GM21390 (cell line): ENCODE data around the gene ZNG1A.
"Not testable (repeated sequence)": the region's sequence is repeated elsewhere in the genome, so short reads cannot be mapped to it uniquely, and the experiment has no call there.

Experiments
- ATAC-seq: cut with Tn5 transposase; IDR thresholded peaks from one replicate; pipeline ENCODE4 v1.9.1; 2021; ENCODE audit not compliant: unreplicated experiment

The ZNG1A gene

GRCh38 chr9:178970-179383 lies at the start of gene ZNG1A:
Gene ZNG1A, minus strand, starts transcription at chr9:179056. Its CDS starts 87 bp downstream, at chr9:178969.
- ATAC-seq = not testable (repeated sequence)

- ATAC-seq = no peak
Measured at GRCh38 chr9:227860-228259, 49.0 kb upstream of the ZNG1A start.

DNA sequence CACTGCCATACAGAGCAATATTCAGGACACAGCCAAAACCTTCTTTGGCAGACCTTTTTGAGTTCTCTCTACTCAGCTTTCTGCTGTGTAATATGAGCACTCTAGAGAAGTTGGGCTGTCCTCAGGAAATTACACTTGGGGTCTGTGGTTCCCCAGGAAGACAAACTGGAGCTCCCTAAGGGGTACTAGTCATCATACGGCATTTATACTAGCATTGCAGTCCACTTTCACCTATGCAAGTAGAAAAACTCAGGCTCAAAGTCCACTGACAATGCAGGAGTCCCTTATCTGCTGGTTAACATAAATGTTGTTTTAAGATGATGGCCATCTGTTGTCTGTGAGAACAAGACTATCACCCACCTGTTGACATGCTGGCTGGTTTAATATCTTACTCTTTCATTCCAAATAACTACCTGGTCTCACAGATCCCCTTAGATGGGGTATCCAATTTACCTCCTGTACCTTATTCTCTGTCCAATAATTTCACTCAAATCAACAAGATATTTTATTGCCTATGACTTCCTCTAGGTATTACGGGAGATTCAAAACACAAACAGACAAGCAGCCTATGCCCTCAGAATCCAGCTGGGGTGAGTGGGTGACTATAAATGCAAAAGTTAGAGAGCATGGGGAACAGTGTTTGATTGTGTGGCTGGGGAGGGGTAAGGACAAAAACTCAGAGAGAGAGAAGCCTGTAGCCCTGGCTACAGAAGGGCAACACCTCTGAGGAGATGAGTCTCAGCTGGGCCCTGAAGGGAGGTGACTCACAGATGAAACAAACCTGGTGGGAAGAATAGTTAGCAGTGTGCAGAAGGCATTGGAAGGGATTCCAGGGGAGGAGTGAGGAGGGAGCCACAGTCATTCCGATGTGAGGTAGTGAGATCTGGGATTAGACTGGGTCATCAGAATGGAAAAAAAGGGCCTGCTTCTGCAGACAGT lies 46.0 kb upstream of the ZNG1A start:
- no peak for ATAC-seq

DNA sequence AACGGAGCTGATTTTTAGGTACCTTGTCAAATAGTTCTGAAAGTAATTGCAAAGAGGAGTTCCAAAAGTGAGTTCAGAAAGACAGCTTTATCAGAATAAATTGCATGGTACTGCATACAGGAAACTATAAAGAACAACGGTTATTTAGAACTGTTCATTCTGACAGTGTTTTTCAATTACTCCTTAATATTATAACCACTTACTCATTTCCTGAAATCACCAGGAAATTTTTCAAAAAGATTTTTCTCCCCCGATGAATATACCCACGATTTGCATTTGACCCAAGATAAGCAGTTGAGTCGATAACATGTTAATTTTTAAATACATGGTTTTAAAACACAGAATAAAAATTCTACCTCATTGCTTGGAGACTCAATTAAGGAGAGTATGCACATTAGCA lies 45.2 kb upstream of the ZNG1A start:
- no peak for ATAC-seq

- ATAC-seq = no peak
Measured at GRCh38 chr9:223152-223551, 44.3 kb upstream of the ZNG1A start.

DNA sequence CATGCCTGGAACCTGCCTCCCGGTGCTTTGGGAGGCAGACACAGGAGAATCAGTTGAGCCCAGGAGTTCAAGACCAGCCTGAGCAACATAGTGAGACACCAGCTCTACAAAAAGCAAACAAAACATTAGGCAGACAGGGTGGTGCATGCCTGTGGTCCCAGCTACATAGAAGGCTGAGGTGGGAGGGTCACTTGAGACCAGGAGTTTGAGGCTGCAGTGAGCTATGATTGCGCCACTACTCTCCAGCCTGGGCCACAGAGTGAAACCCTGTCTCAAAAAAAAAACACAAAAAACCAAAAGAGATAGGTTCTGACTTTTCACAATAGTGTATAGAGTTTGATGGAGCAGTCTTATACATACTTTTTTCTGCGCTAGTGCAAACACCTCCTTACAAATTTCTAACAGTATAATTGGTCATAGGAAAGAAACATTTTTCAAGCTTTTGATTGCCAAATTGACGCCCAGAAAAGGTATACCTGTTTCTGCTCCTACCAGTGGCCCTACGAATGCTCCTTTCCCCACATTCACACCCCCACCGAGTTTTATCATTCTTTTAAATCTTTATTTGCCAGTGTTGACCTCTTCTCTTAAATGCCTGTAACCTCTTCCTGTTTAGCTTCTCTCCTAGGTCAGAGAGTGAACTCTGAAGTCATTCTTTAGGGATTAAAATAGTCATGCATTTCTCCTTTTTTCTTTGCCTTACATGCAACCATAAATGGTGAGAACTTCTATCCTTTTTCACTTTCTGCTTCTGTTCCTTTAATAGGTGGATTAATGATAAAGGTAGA lies 43.3 kb upstream of the ZNG1A start:
- ATAC-seq = no peak

GRCh38 chr9:219670-220365 lies 41.0 kb upstream of the ZNG1A start:
- no peak for ATAC-seq

- ATAC-seq = not testable (repeated sequence)
Measured at GRCh38 chr9:219036-219435, 40.2 kb upstream of the ZNG1A start.

GRCh38 chr9:217950-218349 lies 39.1 kb upstream of the ZNG1A start:
- no peak for ATAC-seq

GRCh38 chr9:216866-217265 lies 38.0 kb upstream of the ZNG1A start:
- ATAC-seq = no peak

- ATAC-seq = no peak
Measured at GRCh38 chr9:215631-216155, 36.8 kb upstream of the ZNG1A start.

- ATAC-seq = peak; percentile 88
Measured at GRCh38 chr9:214648-215493, 36.0 kb upstream of the ZNG1A start, which contains the start of gene DOCK8. Gene DOCK8, plus strand, starts transcription at chr9:214865. Its CDS starts 112 bp downstream, at chr9:214977.

- no peak for ATAC-seq
Measured at GRCh38 chr9:214351-214647, 35.4 kb upstream of the ZNG1A start.

GRCh38 chr9:213901-214300 lies 35.0 kb upstream of the ZNG1A start:
- not testable (repeated sequence) for ATAC-seq

- no peak for ATAC-seq
Measured at GRCh38 chr9:212297-212696, 33.4 kb upstream of the ZNG1A start.

GRCh38 chr9:211557-211956 lies 32.7 kb upstream of the ZNG1A start:
- no peak for ATAC-seq

DNA sequence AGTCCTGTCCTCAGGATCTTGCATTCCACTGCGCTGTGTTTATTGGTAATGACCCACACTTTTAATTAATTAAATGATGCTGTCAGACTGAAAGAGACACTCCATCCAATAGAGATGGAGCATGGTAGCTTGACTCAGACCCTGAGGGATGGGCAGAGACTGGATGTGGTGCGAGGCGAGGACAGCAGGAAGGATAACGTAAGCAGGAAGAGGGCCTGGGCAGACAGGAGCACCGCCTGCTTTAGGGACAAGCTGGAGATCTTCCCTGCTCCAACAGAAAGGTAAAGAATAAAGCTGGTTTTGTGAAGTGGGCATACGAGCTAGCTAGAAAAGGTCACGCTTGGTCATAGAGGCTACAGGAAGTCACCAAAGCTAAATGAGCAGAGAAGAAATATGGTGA lies 32.2 kb upstream of the ZNG1A start:
- no peak for ATAC-seq

GRCh38 chr9:209143-209758 lies 30.4 kb upstream of the ZNG1A start:
- no peak for ATAC-seq

DNA sequence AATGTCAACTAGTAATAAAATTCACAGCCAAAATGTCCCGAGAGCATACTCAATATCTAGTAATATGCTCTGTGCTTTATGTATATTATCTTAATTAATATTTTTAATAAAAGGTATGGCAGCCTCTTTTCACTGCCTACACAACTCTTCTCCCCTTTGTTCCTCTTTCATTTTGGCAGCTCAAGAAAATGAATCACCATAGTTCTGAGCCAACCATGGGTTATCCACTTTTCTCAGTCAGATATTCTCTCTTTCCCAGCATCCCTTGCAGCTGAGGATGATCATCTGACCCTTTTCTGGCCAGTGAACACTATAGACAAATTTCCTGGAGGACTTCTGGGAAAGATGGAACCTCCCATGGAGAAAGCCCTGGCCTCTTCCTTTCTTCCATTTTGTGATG lies 27.6 kb upstream of the ZNG1A start:
- ATAC-seq = no peak

DNA sequence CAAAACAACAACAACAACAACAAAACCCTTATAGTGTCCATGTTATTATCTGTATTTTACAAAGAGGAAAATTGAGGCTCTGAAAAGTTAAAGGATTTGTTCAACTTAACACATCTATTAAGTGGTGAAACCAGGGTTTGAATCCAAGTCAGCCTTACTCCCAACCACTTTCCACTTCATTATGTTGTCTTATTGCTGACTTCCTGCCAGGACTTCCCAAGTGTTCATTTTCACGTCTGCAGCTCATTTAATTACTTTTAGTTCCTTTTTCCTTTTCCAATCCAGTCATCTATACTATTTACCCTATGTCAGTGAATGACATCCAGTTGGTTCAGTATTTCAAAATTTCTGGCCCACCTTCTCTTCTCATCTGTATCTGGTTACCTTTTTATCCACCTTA lies 20.7 kb upstream of the ZNG1A start:
- not testable (repeated sequence) for ATAC-seq
